Tibial artery (tissue), 4 donors: Measurements from ENCODE around the gene PKN2.
"Not testable (repeated sequence)": the region's sequence is repeated elsewhere in the genome, so short reads cannot be mapped to it uniquely, and the experiment has no call there.

Experiments
- DNase-seq, 2 donors: peaks; one replicate each; pipeline ENCODE4 v3.0.0-alpha.2; 2019
- H3K27ac ChIP-seq, 2 donors: fragments of 200-600 bp; sonication (generic) in 1 of 2; 1 replicate in 1 of 2; 2 replicates in 1 of 2; pipeline ENCODE4 v1.5.1; 2018 to 2019; ENCODE audit warnings: mild to moderate bottlenecking in 1 of 2
- H3K27me3 ChIP-seq, 2 donors: fragments of 200-600 bp; sonication (generic) in 1 of 2; one replicate each; pipeline versions ENCODE4 v1.5.1 to v1.6.0; 2016 to 2019
- H3K36me3 ChIP-seq, 3 donors: fragments of 200-600 bp; sonication (generic) in 2 of 3; one replicate each; pipeline ENCODE4 v1.5.1; 2016 to 2019; ENCODE audit warnings: mild to moderate bottlenecking in 2 of 3
- H3K4me1 ChIP-seq, 4 donors: fragments of 200-600 bp; sonication (generic) in 2 of 4; 1 replicate in 3 of 4; 2 replicates in 1 of 4; pipeline ENCODE4 v1.5.1; 2016 to 2019
- H3K4me3 ChIP-seq, 2 donors: fragments of 200-600 bp; sonication (generic) in 1 of 2; 1 replicate in 1 of 2; 2 replicates in 1 of 2; pipeline ENCODE4 v1.5.1; 2018 to 2019; ENCODE audit warnings: mild to moderate bottlenecking in 2 of 2
- H3K9me3 ChIP-seq, 3 donors: fragments of 200-600 bp; sonication (generic) in 1 of 3; one replicate each; pipeline ENCODE4 v1.5.1; 2016 to 2019
- intact Hi-C: fragments of 100-400 bp; cut with DNase I; formaldehyde crosslinking; loops from one replicate; pipeline ENCODE4 v1.15.0; 2023; ENCODE audit warnings: low total_unique reads
- TF ChIP-seq, protein P1 (sequence below), 2 experiments: fragments of 200-600 bp in 1 of 2; fragments of 450-650 bp in 1 of 2; IDR thresholded peaks; one replicate each; pipeline ENCODE4 v1.5.1; 2017 to 2019; ENCODE audit warnings: antibody characterized with exemption in 2 of 2, mild to moderate bottlenecking in 1 of 2, moderate library complexity in 1 of 2

PKN2 gene

DNA sequence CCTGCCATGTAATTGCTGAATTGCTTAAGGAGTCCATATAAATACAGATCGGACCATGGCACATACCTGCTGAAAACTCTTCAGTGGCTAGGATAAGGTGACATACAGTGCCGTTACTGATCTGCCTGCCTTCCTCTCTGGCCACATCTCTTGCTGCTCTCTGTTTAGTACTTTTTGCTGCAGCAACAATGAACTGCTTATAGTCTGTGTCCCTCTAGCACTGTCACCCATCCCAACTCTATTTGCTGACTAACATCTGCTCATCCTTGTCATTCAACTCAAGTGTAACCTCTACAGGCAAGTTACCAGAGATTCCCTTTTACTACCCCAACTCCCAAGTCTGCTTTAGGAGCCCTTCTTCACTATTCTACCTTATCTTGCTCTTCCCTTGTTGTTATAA lies 141.6 kb downstream of the PKN2 start:
- no peaks in the 10 kb centered on the region for H3K27me3 ChIP-seq
- DNase-seq = no peak
- intact Hi-C loops = no loop called here
- no peak overlapping the region for H3K4me3 ChIP-seq
- H3K4me1 ChIP-seq = no peaks in the 10 kb centered on the region
- no peak overlapping the region for H3K27ac ChIP-seq
- peaks cover 25 to 30% (median 28%) of the 10 kb centered on the region in 3 donors for H3K36me3 ChIP-seq
- H3K9me3 ChIP-seq = no peaks in the 10 kb centered on the region
- TF ChIP-seq, protein P1, sequence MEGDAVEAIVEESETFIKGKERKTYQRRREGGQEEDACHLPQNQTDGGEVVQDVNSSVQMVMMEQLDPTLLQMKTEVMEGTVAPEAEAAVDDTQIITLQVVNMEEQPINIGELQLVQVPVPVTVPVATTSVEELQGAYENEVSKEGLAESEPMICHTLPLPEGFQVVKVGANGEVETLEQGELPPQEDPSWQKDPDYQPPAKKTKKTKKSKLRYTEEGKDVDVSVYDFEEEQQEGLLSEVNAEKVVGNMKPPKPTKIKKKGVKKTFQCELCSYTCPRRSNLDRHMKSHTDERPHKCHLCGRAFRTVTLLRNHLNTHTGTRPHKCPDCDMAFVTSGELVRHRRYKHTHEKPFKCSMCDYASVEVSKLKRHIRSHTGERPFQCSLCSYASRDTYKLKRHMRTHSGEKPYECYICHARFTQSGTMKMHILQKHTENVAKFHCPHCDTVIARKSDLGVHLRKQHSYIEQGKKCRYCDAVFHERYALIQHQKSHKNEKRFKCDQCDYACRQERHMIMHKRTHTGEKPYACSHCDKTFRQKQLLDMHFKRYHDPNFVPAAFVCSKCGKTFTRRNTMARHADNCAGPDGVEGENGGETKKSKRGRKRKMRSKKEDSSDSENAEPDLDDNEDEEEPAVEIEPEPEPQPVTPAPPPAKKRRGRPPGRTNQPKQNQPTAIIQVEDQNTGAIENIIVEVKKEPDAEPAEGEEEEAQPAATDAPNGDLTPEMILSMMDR (IDR thresholded peaks at IDR 0.05) = no peak

DNA sequence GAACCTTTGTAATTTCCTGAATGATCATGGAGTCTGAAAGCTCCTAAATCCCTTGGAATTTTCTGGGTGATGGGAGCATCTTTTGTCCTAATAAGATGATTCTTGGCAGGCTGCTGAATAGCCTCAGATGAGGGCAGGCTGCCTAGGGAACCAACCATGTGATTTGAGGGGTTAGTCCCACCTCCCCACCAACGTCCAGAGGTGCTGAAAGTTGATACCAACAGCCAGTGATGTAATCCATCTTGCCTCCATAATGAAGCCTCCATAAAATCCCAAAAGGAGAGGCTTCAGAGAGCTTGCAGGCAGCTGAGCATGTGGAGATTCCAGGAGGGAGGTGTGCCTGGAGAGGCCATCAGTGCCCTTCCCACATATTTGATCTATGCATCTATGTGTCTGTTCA lies 163.6 kb downstream of the PKN2 start:
- TF ChIP-seq, protein P1 (IDR thresholded peaks at IDR 0.05) = no peak

DNA sequence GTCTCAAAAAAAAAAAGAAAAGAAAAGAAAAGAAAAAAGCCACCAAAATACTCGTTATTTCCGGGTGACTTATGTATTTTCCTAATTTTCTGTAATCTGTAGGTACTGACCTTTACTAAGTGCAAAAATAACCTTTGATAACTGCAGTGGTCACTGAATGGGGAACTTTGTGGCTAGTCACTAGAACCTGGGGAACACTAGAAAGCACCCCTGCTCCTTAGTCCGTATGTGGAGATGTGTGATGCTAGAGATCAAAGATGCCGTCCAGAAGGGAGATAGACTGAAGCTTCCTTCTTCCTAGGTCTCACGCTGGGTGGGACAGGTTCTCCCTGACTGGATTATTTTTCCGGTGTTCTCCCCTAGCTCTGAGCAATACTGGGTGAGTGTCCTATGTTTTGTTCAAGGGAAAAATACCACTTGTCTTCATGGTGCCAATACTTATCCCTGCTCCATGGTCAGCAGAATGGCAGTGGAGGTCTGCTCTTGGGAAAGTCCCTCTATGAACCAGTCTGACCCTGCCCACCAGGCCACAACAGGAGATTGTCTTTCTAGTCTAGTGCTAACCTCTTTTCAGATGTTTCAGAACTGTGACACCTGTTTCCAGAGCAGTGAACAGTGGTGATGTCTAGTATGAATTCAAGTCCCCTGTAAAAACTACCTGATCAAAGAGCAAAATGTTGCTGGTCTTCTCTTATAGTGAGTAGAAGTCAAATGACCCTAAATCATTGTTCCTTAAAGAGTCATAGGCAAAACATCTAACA lies 167.4 kb downstream of the PKN2 start:
- Histone ChIP-seq H3K27ac (no peak overlapping the region), H3K9me3 (no peaks in the 10 kb centered on the region), H3K36me3 (peaks cover 33 to 49% (median 34%) of the 10 kb centered on the region in 3 donors), H3K27me3 (no peaks in the 10 kb centered on the region), H3K4me1 (no peaks in the 10 kb centered on the region), H3K4me3 (no peak overlapping the region)
- DNase-seq = no peak
- TF ChIP-seq, protein P1 (IDR thresholded peaks at IDR 0.05) = no peak
- intact Hi-C loops = no loop called here

More for the DNA sequence above, 163.6 kb downstream of the PKN2 start:
- Histone ChIP-seq H3K27me3 (no peaks in the 10 kb centered on the region), H3K36me3 (peaks cover 13 to 16% (median 15%) of the 10 kb centered on the region in 3 donors), H3K4me3 (no peak overlapping the region), H3K4me1 (no peaks in the 10 kb centered on the region), H3K27ac (no peak overlapping the region), H3K9me3 (no peaks in the 10 kb centered on the region)
- intact Hi-C loops = no loop called here
- no peak for DNase-seq

DNA sequence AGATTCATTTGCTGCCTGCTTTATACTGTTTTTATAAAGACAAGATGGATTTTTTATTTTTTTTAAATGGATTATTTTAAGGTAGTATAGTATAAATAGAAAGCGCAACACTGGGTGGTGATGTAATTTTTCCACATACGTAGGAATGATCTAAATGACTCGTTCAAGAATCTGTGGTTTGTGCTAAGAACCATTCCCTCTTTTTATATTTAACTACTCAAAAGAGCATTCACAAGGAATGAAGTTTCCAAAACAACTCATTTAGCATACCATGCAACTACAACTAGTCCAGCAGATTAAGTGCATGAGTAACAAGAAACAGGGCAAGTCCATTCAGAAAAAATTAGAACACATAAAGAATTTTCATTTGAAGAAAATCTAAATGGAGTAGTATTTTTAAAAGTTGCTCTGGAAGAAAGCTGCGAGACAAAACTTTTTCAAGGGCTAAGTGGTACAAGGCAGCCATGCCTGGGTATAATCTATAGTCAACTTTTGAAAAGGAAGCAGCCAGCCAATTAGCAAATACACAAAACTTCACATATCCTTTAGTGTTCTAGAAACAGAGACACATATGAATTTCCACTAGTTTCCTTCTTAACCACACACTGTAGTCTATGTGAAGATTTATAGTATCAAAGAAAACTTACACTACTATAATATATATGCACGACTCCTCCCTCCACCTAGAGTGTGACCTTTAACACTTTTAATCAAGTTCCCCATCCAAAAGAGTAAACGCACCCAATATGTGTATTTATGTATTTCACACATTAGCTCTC lies 183.9 kb downstream of the PKN2 start:
- H3K4me3 ChIP-seq = no peak overlapping the region
- H3K4me1 ChIP-seq = peaks cover 0 to 36% (median 8%) of the 10 kb centered on the region in 4 donors
- no peak for DNase-seq
- no peak overlapping the region for H3K27ac ChIP-seq
- TF ChIP-seq, protein P1 (IDR thresholded peaks at IDR 0.05) = no peak
- H3K27me3 ChIP-seq = no peaks in the 10 kb centered on the region
- H3K36me3 ChIP-seq = peaks cover 0 to 11% (median 9%) of the 10 kb centered on the region in 3 donors
- H3K9me3 ChIP-seq = no peaks in the 10 kb centered on the region
- intact Hi-C loops = no loop called here

DNA sequence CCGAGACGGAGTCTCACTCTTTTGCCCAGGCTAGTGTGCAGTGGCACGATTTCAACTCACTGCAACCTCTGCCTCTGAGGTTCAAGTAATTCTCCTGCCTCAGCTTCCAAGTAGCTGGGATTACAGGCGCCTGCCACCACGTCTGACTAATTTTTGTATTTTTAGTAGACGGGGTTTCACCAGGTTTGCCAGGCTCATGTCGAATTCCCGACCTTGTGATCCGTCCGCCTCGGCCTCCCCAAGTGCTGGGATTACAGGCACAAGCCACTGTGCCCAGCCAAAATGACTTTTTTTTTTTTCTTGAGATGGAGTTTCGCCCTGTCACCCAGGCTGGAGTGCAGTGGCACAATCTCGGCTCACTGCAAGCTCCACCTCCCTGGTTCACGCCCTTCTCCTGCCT lies 185.6 kb downstream of the PKN2 start:
- H3K27ac ChIP-seq, H3K9me3 ChIP-seq, DNase-seq, H3K36me3 ChIP-seq, intact Hi-C loops, H3K4me3 ChIP-seq, H3K27me3 ChIP-seq: not testable (repeated sequence)
- peaks cover 0 to 35% (median 8%) of the 10 kb centered on the region in 4 donors for H3K4me1 ChIP-seq
